Measurements from ENCODE around the gene TTYH1.
A peak's percentile ranks its signal among the peaks of the same experiment; 100 is the strongest.
"Not testable (repeated sequence)": the region's sequence is repeated elsewhere in the genome, so short reads cannot be mapped to it uniquely, and the experiment has no call there.

The TTYH1 gene

GRCh38 chr19:54415208-54415900 is at the start of gene TTYH1:
TTYH1 (plus strand) TSS chr19:54415464; CDS start chr19:54415553, 89 bp downstream.
- DNase-seq: no peak

GRCh38 chr19:54365798-54366197 is 49.5 kb upstream of the TTYH1 start:
- DNase-seq: not testable (repeated sequence)

DNA sequence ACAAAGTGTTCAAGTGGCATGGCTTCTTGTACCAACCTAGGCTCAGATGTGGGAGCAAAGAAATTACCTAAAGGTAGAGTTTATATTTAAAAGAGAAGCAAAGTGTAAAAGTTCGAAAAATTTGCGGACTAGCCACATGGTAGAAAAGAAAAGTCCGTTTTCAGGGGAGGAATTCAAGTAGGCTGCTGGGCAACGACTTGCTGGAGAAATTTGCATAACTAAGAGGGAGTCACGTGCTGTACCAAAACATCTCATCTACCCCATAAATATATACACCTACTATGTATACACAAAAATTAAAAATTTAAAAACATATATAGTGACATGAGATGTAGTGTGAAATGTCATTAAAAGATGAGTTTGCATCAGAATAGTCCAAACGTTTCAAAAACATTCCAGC is 48.5 kb upstream of the TTYH1 start:
- no peak for DNase-seq

- DNase-seq: peak; percentile 49 to 62
Measured at GRCh38 chr19:54369082-54369687, 46.1 kb upstream of the TTYH1 start.

- DNase-seq: not testable (repeated sequence)
Measured at GRCh38 chr19:54369688-54370433, 45.4 kb upstream of the TTYH1 start.

DNA sequence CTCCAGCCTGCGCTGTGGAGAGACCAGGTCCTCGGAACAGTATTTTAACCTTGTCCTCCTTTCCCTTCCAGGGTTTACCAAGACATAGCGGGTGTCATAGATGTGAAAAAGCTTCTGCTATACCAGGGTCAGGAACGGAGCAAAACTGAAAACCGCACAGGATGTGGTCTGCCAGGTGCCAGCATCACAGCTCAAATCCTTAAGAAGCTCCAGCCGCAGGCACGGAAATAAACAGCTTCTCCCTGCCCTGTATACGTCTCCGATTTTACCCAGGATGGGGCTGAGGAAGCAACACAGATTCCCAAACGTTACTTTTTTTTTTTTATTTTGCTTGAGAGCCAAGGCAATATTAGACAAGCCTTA is 44.8 kb upstream of the TTYH1 start:
- DNase-seq: peak; percentile 69 to 81

DNA sequence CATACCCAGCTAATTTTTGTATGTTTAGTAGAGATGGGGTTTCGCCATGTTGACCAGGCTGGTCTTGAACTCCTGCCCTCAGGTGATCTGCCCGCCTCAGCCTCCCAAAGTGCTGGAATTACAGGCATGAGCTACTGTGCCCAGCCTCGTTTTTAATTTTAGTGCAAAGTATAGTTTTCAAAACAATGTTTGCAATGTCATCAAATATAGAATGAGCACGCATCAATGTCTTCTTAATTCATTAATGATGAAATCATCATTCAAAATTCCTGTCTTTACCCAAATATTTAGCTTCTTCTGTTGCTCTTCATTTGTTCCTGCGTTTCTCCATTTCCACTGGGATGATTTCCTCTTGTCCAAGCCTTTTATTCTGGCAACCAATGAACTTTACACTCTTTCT is 43.8 kb upstream of the TTYH1 start:
- DNase-seq: not testable (repeated sequence)

GRCh38 chr19:54373781-54374631 is 41.3 kb upstream of the TTYH1 start:
- DNase-seq: peak; percentile 43 to 61

GRCh38 chr19:54375181-54375938 is 39.9 kb upstream of the TTYH1 start:
- peak; percentile 94 to 96 for DNase-seq

- DNase-seq: peak in 1 of 2 experiments; percentile 54
Measured at GRCh38 chr19:54376610-54377285, 38.5 kb upstream of the TTYH1 start.

DNA sequence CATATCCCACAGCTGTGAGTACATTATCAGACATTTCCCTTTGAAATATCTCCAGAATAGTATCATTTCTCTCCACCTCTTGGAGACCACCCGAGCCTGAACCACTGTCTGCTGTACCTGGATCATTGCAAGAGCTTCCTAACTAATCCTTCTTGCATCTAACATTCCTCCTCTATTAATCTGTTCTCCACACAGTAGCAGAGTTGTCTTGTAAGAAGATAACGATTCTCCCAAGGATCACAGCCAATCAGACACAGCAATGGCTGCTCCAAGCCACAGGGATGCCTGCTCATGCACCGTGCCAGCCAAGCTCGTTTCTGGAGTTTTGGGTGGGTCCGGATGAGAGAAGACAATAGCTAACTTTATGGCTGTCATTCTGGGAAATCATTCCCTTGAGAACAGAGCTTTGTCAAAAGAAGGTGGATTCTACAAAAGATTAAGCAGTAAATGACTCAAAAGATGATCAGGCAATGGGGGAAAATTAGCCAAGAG is 36.0 kb upstream of the TTYH1 start:
- DNase-seq: no peak

GRCh38 chr19:54380897-54381296 is 34.4 kb upstream of the TTYH1 start:
- DNase-seq: no peak

DNA sequence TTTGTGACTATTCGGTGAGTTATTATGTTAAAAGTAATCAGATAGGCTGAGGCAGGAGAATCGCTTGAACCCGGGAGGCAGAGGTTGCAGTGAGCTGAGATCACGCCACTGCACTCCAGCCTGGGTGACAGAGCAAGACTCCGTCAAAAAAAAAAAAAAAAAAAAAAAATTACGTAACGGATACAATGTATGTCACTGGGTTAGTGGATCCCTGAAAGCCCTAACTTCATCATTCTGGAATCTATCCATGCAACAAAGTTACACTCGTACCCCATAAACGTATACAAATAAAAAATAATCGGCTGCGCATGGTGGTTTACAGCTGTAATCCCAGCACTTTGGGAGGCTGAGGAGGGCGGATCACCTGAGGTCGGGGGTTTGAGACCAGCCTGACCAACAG is 33.2 kb upstream of the TTYH1 start:
- not testable (repeated sequence) for DNase-seq

GRCh38 chr19:54383330-54383729 is 31.9 kb upstream of the TTYH1 start:
- no peak for DNase-seq

DNA sequence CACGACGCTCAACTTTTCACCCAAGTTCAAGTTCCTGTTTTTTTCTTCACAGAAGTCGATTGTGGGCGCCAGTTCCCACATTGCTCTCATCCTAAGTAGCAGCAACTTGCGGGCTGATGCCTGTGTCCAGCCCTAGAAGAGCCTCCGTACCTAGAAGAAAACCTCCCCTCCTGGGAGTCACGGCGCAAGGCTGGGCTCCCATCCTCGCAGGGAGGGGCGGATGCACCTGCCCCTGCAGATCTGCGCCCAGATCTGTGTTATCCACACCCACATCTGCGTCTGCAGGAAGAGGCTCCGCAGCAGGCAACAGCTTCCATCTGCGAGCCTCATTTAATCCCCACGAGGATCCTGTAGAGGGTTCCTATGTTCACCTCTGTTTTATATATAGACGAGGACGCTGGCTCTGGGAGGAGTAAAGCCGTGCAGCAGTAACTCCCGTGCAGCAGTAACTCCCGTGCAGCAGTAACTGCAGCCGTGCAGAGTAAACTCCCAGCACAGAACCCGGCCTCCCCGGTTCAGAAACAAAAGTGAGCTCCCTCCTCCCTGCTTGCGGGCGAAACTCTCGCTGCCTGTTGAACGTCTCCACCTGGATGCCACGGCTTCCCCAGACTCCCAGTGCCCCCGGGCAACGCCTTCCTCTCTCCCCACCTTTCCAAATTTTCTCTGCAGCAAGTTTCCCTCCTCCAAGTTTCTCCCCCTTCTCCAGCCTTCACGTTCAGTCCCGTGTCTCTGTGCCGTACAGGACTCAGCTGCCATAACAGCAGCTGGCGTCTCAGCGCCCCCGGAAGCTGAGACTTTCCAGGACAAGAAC is 27.1 kb upstream of the TTYH1 start:
- DNase-seq: peak; percentile 94 to 95

- DNase-seq: peak in 1 of 2 experiments; percentile 55
Measured at GRCh38 chr19:54388802-54389139, 26.5 kb upstream of the TTYH1 start.

DNA sequence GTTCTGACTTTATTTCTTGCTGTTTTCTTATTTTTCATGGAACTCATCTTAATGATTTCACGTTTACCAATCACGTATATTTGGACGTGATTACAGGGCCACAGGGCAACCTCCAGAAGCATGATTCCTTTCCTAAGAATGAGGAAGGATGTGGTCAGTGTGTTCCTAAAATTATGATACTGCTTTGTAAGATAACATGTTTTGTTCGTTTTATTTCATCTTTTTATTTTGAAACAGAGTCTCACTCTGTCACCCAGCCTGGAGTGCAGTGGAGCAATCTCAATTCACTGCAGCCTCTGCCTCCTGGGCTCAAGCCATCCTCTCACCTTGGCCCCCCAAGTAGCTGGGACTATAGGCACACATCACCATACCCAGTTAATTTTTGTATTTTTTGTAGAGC is 25.7 kb upstream of the TTYH1 start:
- DNase-seq: peak; percentile 84 to 89

DNA sequence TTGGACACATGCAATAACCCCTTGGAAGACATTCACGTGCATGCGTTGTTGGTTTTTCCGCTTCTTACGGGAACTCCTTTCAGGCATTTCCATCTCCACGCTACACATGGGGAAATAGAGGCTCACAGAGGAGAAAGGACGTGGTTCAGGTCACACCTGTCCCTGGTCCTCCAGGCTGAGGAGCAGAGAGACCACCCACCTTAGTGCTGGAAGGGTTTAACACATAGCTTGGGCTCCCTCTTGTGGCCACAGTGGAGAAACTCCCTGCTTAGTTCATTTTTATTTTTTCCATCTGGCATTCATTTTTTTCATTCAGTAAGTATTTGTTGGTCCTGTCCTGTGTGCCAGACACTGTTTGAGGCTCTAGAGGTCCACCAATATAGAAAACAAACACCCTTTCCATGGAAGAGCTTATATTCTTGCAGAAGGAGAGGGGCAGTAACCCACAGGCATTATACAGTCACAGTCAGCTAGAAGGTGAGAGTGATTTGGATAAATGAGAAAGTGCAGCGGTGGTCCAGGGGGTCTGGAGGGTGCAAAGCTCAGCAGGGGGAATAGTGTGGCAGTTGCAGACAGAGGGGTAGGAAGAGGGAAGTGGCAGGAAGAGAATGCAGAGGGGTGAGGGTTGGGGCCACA is 24.2 kb upstream of the TTYH1 start:
- peak; percentile 72 to 81 for DNase-seq

- peak; percentile 46 to 53 for DNase-seq
Measured at GRCh38 chr19:54391589-54392061, 23.6 kb upstream of the TTYH1 start.

DNA sequence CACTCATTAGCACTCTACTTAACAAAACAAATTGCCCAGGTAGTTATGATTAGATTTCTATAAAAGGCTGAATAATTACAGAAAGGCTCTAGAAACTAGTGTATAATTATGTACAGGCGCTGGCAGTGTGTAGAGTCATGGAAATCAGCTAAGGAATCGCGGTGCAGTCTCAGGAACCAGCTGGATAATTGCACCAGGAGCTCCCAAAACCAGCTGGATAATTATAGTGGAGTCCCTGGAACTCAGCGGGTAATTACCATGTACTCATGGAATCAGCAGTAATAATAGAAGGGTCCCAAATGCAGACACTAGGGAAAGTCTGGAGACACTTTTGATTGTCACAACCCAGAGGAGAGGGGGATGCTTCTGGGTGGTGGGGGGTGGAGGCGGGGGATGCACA is 23.2 kb upstream of the TTYH1 start:
- DNase-seq: no peak
